HepG2 (cell line): Measurements from ENCODE around the gene DLG2. TPM values are rescaled to one million over a fixed set of nuclear protein-coding genes. Genes with fewer than 3 reads are reported as not detected.

Source experiments
- ATAC-seq: fragments of 200-7000 bp; cut with Tn5 transposase; 3 replicates; pipeline ENCODE4 v1.9.1; 2020; ENCODE audit warnings: mild to moderate bottlenecking, moderate library complexity
- BruUV-seq: library from RNA; stranded (reverse); fragments of 400-500 nt; replicated peaks from 2 replicates; lab custom pipeline; 2021; lab: Mats Ljungman, UMichigan
- CTCF ChIA-PET: fragments of 300-600 bp; formaldehyde crosslinking; extraction: SDS; loops from one replicate; lab custom pipeline; 2021; ENCODE audit warnings: low total read pairs, inconsistent platforms, low intra/inter-chr PET ratio; lab: Yijun Ruan, JAX
- POLR2A ChIA-PET: fragments of 350-600 bp; sonication (Branson Sonifier 250); formaldehyde crosslinking; loops from one replicate; lab custom pipeline; 2020; ENCODE audit warnings: antibody characterized with exemption, inconsistent platforms; lab: Yijun Ruan, JAX
- DNase-seq: peaks from one replicate; pipeline ENCODE4 v3.0.0-alpha.2; 2015; ENCODE audit warnings: low spot score
- FAIRE-seq: peaks from 3 replicates; lab custom pipeline; 2011; peaks lifted over from hg19 to GRCh38; lab: Jason Lieb, UNC
- H2AFZ ChIP-seq: one replicate; pipeline ENCODE4 v1.6.1; 2011; ENCODE audit warnings: low read length, inconsistent platforms
- H3K27ac ChIP-seq: fragments of 300-600 bp; 3 replicates; pipeline ENCODE4 v1.8.0; 2011; ENCODE audit warnings: mixed run types, mild to moderate bottlenecking, mixed read lengths, low read length, inconsistent platforms; ENCODE audit not compliant: insufficient read depth; ENCODE audit errors: extremely low read length
- H3K27me3 ChIP-seq, 2 experiments: fragments of 200-600 bp in 1 of 2; 2 replicates in 1 of 2; 3 replicates in 1 of 2; pipeline versions ENCODE4 v1.6.0 to v1.8.0; 2011; ENCODE audit warnings: low read length in 2 of 2, mild to moderate bottlenecking in 2 of 2, moderate library complexity in 2 of 2, inconsistent platforms in 1 of 2; ENCODE audit not compliant: insufficient read depth in 2 of 2, control insufficient read depth in 1 of 2
- H3K36me3 ChIP-seq, 2 experiments: fragments of 200-600 bp in 1 of 2; replicated peaks in 1 of 2; 2 replicates in 1 of 2; 3 replicates in 1 of 2; pipeline versions ENCODE4 v1.5.1 to v1.8.0; 2011; ENCODE audit warnings: low read length in 2 of 2, inconsistent platforms in 1 of 2; ENCODE audit not compliant: insufficient read depth in 2 of 2, control insufficient read depth in 1 of 2
- H3K4me1 ChIP-seq: 2 replicates; pipeline ENCODE4 v1.5.1; 2012; ENCODE audit warnings: low read length, inconsistent platforms; ENCODE audit not compliant: insufficient read depth
- H3K4me2 ChIP-seq: 2 replicates; pipeline ENCODE4 v1.6.0; 2011; ENCODE audit warnings: low read depth, low read length, inconsistent platforms
- H3K4me3 ChIP-seq, 3 experiments: fragments of 200-600 bp in 1 of 3; sonication (generic), shearing (Covaris generic) in 1 of 3; replicated peaks in 1 of 3; 2 replicates each; pipeline ENCODE4 v1.5.1; 2011 to 2016; ENCODE audit warnings: low read length in 3 of 3, inconsistent platforms in 2 of 3, low read depth in 2 of 3, mild to moderate bottlenecking in 2 of 3, control low read depth in 1 of 3, mixed read lengths in 1 of 3; ENCODE audit not compliant: insufficient read depth in 1 of 3
- H3K79me2 ChIP-seq: one replicate; pipeline ENCODE4 v1.6.1; 2011; ENCODE audit warnings: low read length, inconsistent platforms; ENCODE audit not compliant: insufficient read depth
- H3K9ac ChIP-seq: 2 replicates; pipeline ENCODE4 v1.6.0; 2011; ENCODE audit warnings: mild to moderate bottlenecking, low read depth, low read length, inconsistent platforms; ENCODE audit not compliant: insufficient read depth
- H3K9me3 ChIP-seq: 2 replicates; pipeline ENCODE4 v1.5.1; 2012; ENCODE audit warnings: mild to moderate bottlenecking, low read length
- H4K20me1 ChIP-seq: 2 replicates; pipeline ENCODE4 v1.6.0; 2011; ENCODE audit warnings: inconsistent platforms, mild to moderate bottlenecking, low read length, moderate library complexity; ENCODE audit not compliant: insufficient read depth
- BORCS8-MEF2B ChIP-seq: sonication (generic); formaldehyde crosslinking; IDR thresholded peaks from 2 replicates; pipeline ENCODE4 v1.8.0; 2022; ENCODE audit warnings: mild to moderate bottlenecking, missing genetic modification reagents
- BRD4 ChIP-seq: sonication (generic); formaldehyde crosslinking; IDR thresholded peaks from 2 replicates; pipeline ENCODE4 v1.4.0; 2020; ENCODE audit warnings: missing genetic modification reagents
- CHCHD3 ChIP-seq: sonication (generic); formaldehyde crosslinking; IDR thresholded peaks from 2 replicates; pipeline ENCODE4 v1.8.0; 2022; ENCODE audit warnings: mild to moderate bottlenecking, missing genetic modification reagents, moderate library complexity
- GATAD1 ChIP-seq: IDR thresholded peaks from 2 replicates; pipeline ENCODE4 v1.6.1; 2016; ENCODE audit warnings: missing genetic modification reagents, missing compliant biosample characterization
- MBNL3 ChIP-seq: fragments of 250-450 bp; sonication (Bioruptor Pico); conservative IDR thresholded peaks from 2 replicates; pipeline ENCODE4 v1.8.0; 2022; ENCODE audit warnings: mild to moderate bottlenecking, inconsistent platforms
- MXD1 ChIP-seq: sonication (generic); formaldehyde crosslinking; IDR thresholded peaks from 2 replicates; pipeline ENCODE4 v1.4.0; 2020; ENCODE audit warnings: mild to moderate bottlenecking, missing genetic modification reagents
- NFKBIZ ChIP-seq: IDR thresholded peaks from 2 replicates; pipeline ENCODE4 v1.6.1; 2018; ENCODE audit warnings: missing genetic modification reagents, missing compliant biosample characterization
- RBM39 ChIP-seq: fragments of 200-400 bp; formaldehyde crosslinking; IDR thresholded peaks from one replicate; pipeline ENCODE4 v1.6.1; 2018; ENCODE audit warnings: antibody characterized with exemption, mild to moderate bottlenecking, low read depth, low read length; ENCODE audit not compliant: poor library complexity, severe bottlenecking
- RFX1 ChIP-seq: fragments of 450-650 bp; IDR thresholded peaks from 2 replicates; pipeline ENCODE4 v1.6.1; 2017
- RORA ChIP-seq: sonication (generic); formaldehyde crosslinking; IDR thresholded peaks from 2 replicates; pipeline ENCODE4 v1.5.0; 2020; ENCODE audit warnings: mild to moderate bottlenecking, missing genetic modification reagents, moderate library complexity
- RXRA ChIP-seq: sonication (generic); formaldehyde crosslinking; IDR thresholded peaks from 2 replicates; pipeline ENCODE4 v1.5.1; 2020; ENCODE audit warnings: missing genetic modification reagents
- SIX1 ChIP-seq: sonication (generic); formaldehyde crosslinking; IDR thresholded peaks from 2 replicates; pipeline ENCODE4 v1.4.0; 2020; ENCODE audit warnings: missing genetic modification reagents, borderline replicate concordance
- SPEN ChIP-seq: sonication (generic); formaldehyde crosslinking; IDR thresholded peaks from 2 replicates; pipeline ENCODE4 v1.5.1; 2020; ENCODE audit warnings: low read depth, mild to moderate bottlenecking, missing genetic modification reagents
- TARDBP ChIP-seq: sonication (generic); formaldehyde crosslinking; IDR thresholded peaks from 2 replicates; pipeline ENCODE4 v1.8.0; 2022; ENCODE audit warnings: mild to moderate bottlenecking, missing genetic modification reagents
- ZBTB4 ChIP-seq: sonication (generic); formaldehyde crosslinking; IDR thresholded peaks from 2 replicates; pipeline ENCODE4 v1.4.0; 2020; ENCODE audit warnings: missing genetic modification reagents, mild to moderate bottlenecking, borderline replicate concordance
- ZBTB7B ChIP-seq: sonication (generic); formaldehyde crosslinking; IDR thresholded peaks from 2 replicates; pipeline ENCODE4 v1.4.0; 2020; ENCODE audit warnings: missing genetic modification reagents
- ZFP1 ChIP-seq: IDR thresholded peaks from 2 replicates; pipeline ENCODE4 v1.6.1; 2016
- ZNF160 ChIP-seq: sonication (generic); formaldehyde crosslinking; IDR thresholded peaks from 2 replicates; pipeline ENCODE4 v1.8.0; 2022; ENCODE audit warnings: mild to moderate bottlenecking, inconsistent platforms, missing genetic modification reagents
- ZNF543 ChIP-seq: sonication (generic); formaldehyde crosslinking; IDR thresholded peaks from 2 replicates; pipeline ENCODE4 v1.4.0; 2020; ENCODE audit warnings: mild to moderate bottlenecking, missing genetic modification reagents
- ZNF547 ChIP-seq: sonication (generic); formaldehyde crosslinking; IDR thresholded peaks from 2 replicates; pipeline ENCODE4 v1.5.1; 2020; ENCODE audit warnings: mild to moderate bottlenecking, missing genetic modification reagents
- ZNF564 ChIP-seq: sonication (generic); formaldehyde crosslinking; IDR thresholded peaks from 2 replicates; pipeline ENCODE4 v1.8.1; 2023; ENCODE audit warnings: mild to moderate bottlenecking, missing genetic modification reagents
- WGBS: methylation state at CpG from one replicate; pipeline ENCODE4 v1.1.6; 2017; ENCODE audit warnings: low lambda C conversion rate; 5-methylcytosine and 5-hydroxymethylcytosine counted together
- in situ Hi-C: cut with HindIII; loops from 2 replicates; pipeline ENCODE4 v1.10.0; 2017; ENCODE audit warnings: low pct_unique_long_range_greater_than_20kb; ENCODE audit not compliant: extremely low pct_ligation_motif_present
- intact Hi-C: fragments of 100-400 bp; cut with micrococcal nuclease; formaldehyde crosslinking; loops from one replicate; pipeline ENCODE4 v1.10.0; 2022; ENCODE audit not compliant: unreplicated experiment
- polyA plus RNA-seq, 8 experiments: library from polyadenylated mRNA; depleted of rRNA in 3 of 8; stranded (reverse) in 7 of 8; unstranded in 1 of 8; fragments of >200 nt; fragmentation: Illumina TruSeq in 4 of 8; extraction: Trizol in 4 of 8; gene quantifications; 2 replicates each; pipeline versions ENCODE4 v1.2.1 to v1.2.3, GENCODE V29; 2011 to 2016; ENCODE audit warnings: low read depth in 4 of 8, missing spikeins in 1 of 8, mixed read lengths in 1 of 8; ENCODE audit not compliant: insufficient read depth in 1 of 8
- total RNA-seq, 5 experiments: library from RNA; depleted of rRNA; stranded (reverse); fragments of >200 nt; fragmentation: Illumina TruSeq; extraction: Trizol; gene quantifications; 2 replicates each; pipeline ENCODE4 v1.2.3, GENCODE V29; 2016; ENCODE audit warnings: low read depth in 1 of 5

DLG2 gene
- total and polyA plus RNA-seq, 2 of the 13 experiments (the other 11 are each of a cell fraction or from before 2014, with no cell fraction given): 0.46 to 1.0 TPM

GRCh38 chr11:85115798-85116197 lies 511.3 kb downstream of the DLG2 start (continued):
- TF ChIP-seq ZBTB4 (CRISPR knock-in tag): no peak
- TF ChIP-seq GATAD1 (CRISPR knock-in tag): no peak
- TF ChIP-seq BRD4 (CRISPR knock-in tag): no peak
- TF ChIP-seq SPEN (CRISPR knock-in tag): no peak
- no peak for TF ChIP-seq RBM39

- Histone ChIP-seq H3K9me3 (no peaks in the 10 kb centered on the region), H2AFZ (no peak overlapping the region), H3K79me2 (no peaks in the 10 kb centered on the region), H3K27me3 (no peaks in the 10 kb centered on the region), H3K4me3 (no peak overlapping the region), H3K27ac (no peak overlapping the region), H3K4me1 (no peaks in the 10 kb centered on the region), H3K9ac (no peak overlapping the region), H3K4me2 (no peak overlapping the region), H3K36me3 (no peaks in the 10 kb centered on the region), H4K20me1 (no peaks in the 10 kb centered on the region)
- BruUV-seq: no TSS peak
- FAIRE-seq: no peak
- no peak for ATAC-seq
- no peak for DNase-seq
- POLR2A ChIA-PET: no interaction called here
- in situ Hi-C loops (no loop called here), intact Hi-C loops (no loop called here)
- CTCF ChIA-PET: no interaction called here
- WGBS: 0% methylated on average over 2 of the region's 2 CpGs
- no peak for TF ChIP-seq MXD1 (CRISPR knock-in tag)
- no peak for TF ChIP-seq ZFP1 (CRISPR knock-in tag)
- no peak for TF ChIP-seq BORCS8-MEF2B
- no peak for TF ChIP-seq RXRA
- no peak for TF ChIP-seq SIX1
- TF ChIP-seq MBNL3: no peak
- no peak for TF ChIP-seq ZNF547 (CRISPR knock-in tag)
- TF ChIP-seq ZNF564: no peak
- no peak for TF ChIP-seq RORA (CRISPR knock-in tag)
- TF ChIP-seq TARDBP: no peak
- TF ChIP-seq ZNF543 (CRISPR knock-in tag): no peak
- TF ChIP-seq NFKBIZ (CRISPR knock-in tag): no peak
- no peak for TF ChIP-seq ZBTB7B
- TF ChIP-seq ZNF160: no peak
- no peak for TF ChIP-seq CHCHD3 (CRISPR knock-in tag)
- no peak for TF ChIP-seq RFX1
These were observed 512.4 kb downstream of the DLG2 start for GRCh38 chr11:85114786-85115185.
